Left cardiac atrium (tissue), 4 donors: Measurements from ENCODE around the gene GGTLC1. TPM values are rescaled to one million over a fixed set of nuclear protein-coding genes. Genes with fewer than 3 reads are reported as not detected.

ENCODE experiments used
- ATAC-seq, 2 donors: fragments of 200-7000 bp; cut with Tn5 transposase; one replicate each; pipeline ENCODE4 v1.9.1; 2020; ENCODE audit warnings: mild to moderate bottlenecking in 2 of 2, moderate library complexity in 2 of 2
- DNase-seq: peaks from one replicate; pipeline ENCODE4 v3.0.0-alpha.2; 2020
- intact Hi-C, 2 donors: fragments of 100-400 bp; cut with DNase I; formaldehyde crosslinking; loops; one replicate each; pipeline versions ENCODE4 v1.14.1 to v1.15.1; 2022 to 2023
- long read RNA-seq: library from polyadenylated mRNA; unstranded; transcript quantifications from one replicate; pipeline ENCODE4 v2.0.0, GENCODE V29; 2021
- total RNA-seq, 2 donors: library from RNA; stranded (reverse); fragmentation: NEBNext Ultra II Directional; extraction: Animal tissue kit (Norgen Biotek cat#: 25700); gene quantifications; one replicate each; pipeline ENCODE4 v1.2.1, GENCODE V29; 2021
- donor health status: DM: no; HTN: yes; CAD: no.
- donor health status: DM: no; HTN: yes; CAD: no; lungs with severe emphysema.
- donor health status: DM: yes; HTN: yes; CAD: no.
- donor health status: Dilated cardiomyopathy.

The GGTLC1 gene
- not detected for total RNA-seq
- long read RNA-seq: 0 reads

- ATAC-seq: no peak
- DNase-seq: no peak
- intact Hi-C loops: no loop called here
These were observed at the start of gene GGTLC1 for GRCh38 chr20:23988561-23988960. Gene GGTLC1 (minus strand): TSS chr20:23988779. CDS start chr20:23986611, 2,168 bp downstream.

- intact Hi-C loops: no loop called here
- ATAC-seq: no peak
- no peak for DNase-seq
These were observed 46.2 kb upstream of the GGTLC1 start for GRCh38 chr20:24034820-24035219.

- intact Hi-C loops: no loop called here
- no peak for DNase-seq
- no peak for ATAC-seq
These were observed 45.0 kb upstream of the GGTLC1 start for GRCh38 chr20:24033565-24033964.

- no peak for DNase-seq
- ATAC-seq: no peak
- intact Hi-C loops: no loop called here
These were observed 44.6 kb upstream of the GGTLC1 start for GRCh38 chr20:24033151-24033550.

GRCh38 chr20:24032400-24032898 is 43.9 kb upstream of the GGTLC1 start:
- intact Hi-C loops: no loop called here
- ATAC-seq (no peak), DNase-seq (no peak)

- intact Hi-C loops: no loop called here
- ATAC-seq (peak; percentile 69 to 84), DNase-seq (peak; percentile 60)
These were observed 38.6 kb upstream of the GGTLC1 start for GRCh38 chr20:24027229-24027628.

- ATAC-seq: no peak
- intact Hi-C loops: no loop called here
- no peak for DNase-seq
These were observed 34.1 kb upstream of the GGTLC1 start for GRCh38 chr20:24022621-24023180.

GRCh38 chr20:24018796-24019195 is 30.2 kb upstream of the GGTLC1 start:
- DNase-seq (no peak), ATAC-seq (no peak)
- intact Hi-C loops: no loop called here

GRCh38 chr20:24017458-24017755 is 28.8 kb upstream of the GGTLC1 start:
- intact Hi-C loops: no loop called here
- ATAC-seq: no peak
- no peak for DNase-seq

GRCh38 chr20:24016607-24017457 is 28.3 kb upstream of the GGTLC1 start:
- intact Hi-C loops: no loop called here
- ATAC-seq (no peak), DNase-seq (no peak)

GRCh38 chr20:24013953-24014352 is 25.4 kb upstream of the GGTLC1 start:
- intact Hi-C loops: no loop called here
- DNase-seq (no peak), ATAC-seq (no peak)

GRCh38 chr20:24011282-24011681 is 22.7 kb upstream of the GGTLC1 start:
- ATAC-seq: no peak
- DNase-seq: no peak
- intact Hi-C loops: no loop called here

- intact Hi-C loops: no loop called here
- ATAC-seq (no peak), DNase-seq (no peak)
These were observed 19.2 kb upstream of the GGTLC1 start for GRCh38 chr20:24007758-24008157.

GRCh38 chr20:24007073-24007595 is 18.6 kb upstream of the GGTLC1 start:
- ATAC-seq: peak; percentile 25 to 30
- intact Hi-C loops: no loop called here
- no peak for DNase-seq

GRCh38 chr20:24006626-24007025 is 18.0 kb upstream of the GGTLC1 start:
- intact Hi-C loops: no loop called here
- no peak for DNase-seq
- peak in 1 of 2 donors; percentile 49 for ATAC-seq

- intact Hi-C loops: no loop called here
- ATAC-seq (no peak), DNase-seq (no peak)
These were observed 15.9 kb upstream of the GGTLC1 start for GRCh38 chr20:24004471-24004870.

- DNase-seq: no peak
- intact Hi-C loops: no loop called here
These were observed 14.3 kb upstream of the GGTLC1 start for GRCh38 chr20:24002896-24003295.

GRCh38 chr20:24001712-24002405 is 13.3 kb upstream of the GGTLC1 start:
- intact Hi-C loops: no loop called here
- ATAC-seq (no peak), DNase-seq (no peak)

More at GRCh38 chr20:24002896-24003295, 14.3 kb upstream of the GGTLC1 start:
- no peak for ATAC-seq

- intact Hi-C loops: loop anchor here (5.0 to 10.0 kb wide), 3 partner anchors 62 to 112 kb away; no protein-coding TSS in a partner anchor
- no peak for ATAC-seq
These were observed 10.3 kb upstream of the GGTLC1 start for GRCh38 chr20:23998844-23999243.

GRCh38 chr20:23998392-23998791 is 9.8 kb upstream of the GGTLC1 start:
- intact Hi-C loops: loop anchor here (5.0 to 10.0 kb wide), 3 partner anchors 61 to 111 kb away; no protein-coding TSS in a partner anchor
- no peak for DNase-seq
- ATAC-seq: no peak

More at GRCh38 chr20:23998844-23999243, 10.3 kb upstream of the GGTLC1 start:
- no peak for DNase-seq
